Measurements from ENCODE around the gene CDON. TPM values are rescaled to one million over a fixed set of nuclear protein-coding genes. Genes with fewer than 3 reads are reported as not detected.

CDON gene
- polyA plus RNA-seq, 1 of the 3 experiments (the other 2 are of a cell fraction): 3.7 TPM

- Histone ChIP-seq H3K27me3 (ENCODE audit: insufficient read depth) (peaks cover 23% of the 10 kb centered on the region; the same call in 1 of the 2 replicates), H3K4me1 (ENCODE audit: control insufficient read depth in 1 of 2, insufficient read depth in 2 of 2, low read depth in 1 of 2, low read length in 1 of 2) (peaks cover 0 to 17% of the 10 kb centered on the region in 2 experiments; a peak in 1 of 4 replicates), H3K9me3 (no peaks in the 10 kb centered on the region), H3K9me2 (no peaks in the 10 kb centered on the region), H3K4me2 (no peak overlapping the region), H3K36me3 (replicated peaks in 1 of 2; ENCODE audit: control insufficient read depth in 1 of 2, insufficient read depth in 2 of 2, low read length in 1 of 2) (no peaks in the 10 kb centered on the region), H3F3A (replicated peaks; ENCODE audit: insufficient read depth) (no peaks in the 10 kb centered on the region), H3K27ac (ENCODE audit: low read depth in 2 of 2, low read length in 1 of 2) (no peak overlapping the region), H3K4me3 (ENCODE audit: low read depth in 2 of 2, low read length in 1 of 2) (no peak overlapping the region), H4K20me1 (ENCODE audit: insufficient read depth) (no peaks in the 10 kb centered on the region), H3K9ac (no peak overlapping the region), H3K79me2 (ENCODE audit: insufficient read depth) (no peaks in the 10 kb centered on the region), H2AFZ (ENCODE audit: low read depth) (no peak overlapping the region)
- TF ChIP-seq FOSL2 (IDR thresholded peaks at IDR 0.05; ENCODE audit: borderline replicate concordance, low read depth): no peak
- TF ChIP-seq RAD21 (IDR thresholded peaks at IDR 0.05; ENCODE audit: low read length): no peak
- TF ChIP-seq NRF1 (IDR thresholded peaks at IDR 0.05; ENCODE audit: low read depth, low read length): no peak
- TF ChIP-seq RCOR1 (IDR thresholded peaks at IDR 0.05; ENCODE audit: low read length): no peak
- no peak for TF ChIP-seq REST (IDR thresholded peaks at IDR 0.05; ENCODE audit: low read depth, low read length)
- TF ChIP-seq, protein P1, sequence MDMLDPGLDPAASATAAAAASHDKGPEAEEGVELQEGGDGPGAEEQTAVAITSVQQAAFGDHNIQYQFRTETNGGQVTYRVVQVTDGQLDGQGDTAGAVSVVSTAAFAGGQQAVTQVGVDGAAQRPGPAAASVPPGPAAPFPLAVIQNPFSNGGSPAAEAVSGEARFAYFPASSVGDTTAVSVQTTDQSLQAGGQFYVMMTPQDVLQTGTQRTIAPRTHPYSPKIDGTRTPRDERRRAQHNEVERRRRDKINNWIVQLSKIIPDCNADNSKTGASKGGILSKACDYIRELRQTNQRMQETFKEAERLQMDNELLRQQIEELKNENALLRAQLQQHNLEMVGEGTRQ (IDR thresholded peaks at IDR 0.05; ENCODE audit: borderline replicate concordance, low read depth, low read length): no peak
- no peak for TF ChIP-seq MXI1 (IDR thresholded peaks at IDR 0.05; ENCODE audit: low read depth, low read length)
- TF ChIP-seq, protein P2, sequence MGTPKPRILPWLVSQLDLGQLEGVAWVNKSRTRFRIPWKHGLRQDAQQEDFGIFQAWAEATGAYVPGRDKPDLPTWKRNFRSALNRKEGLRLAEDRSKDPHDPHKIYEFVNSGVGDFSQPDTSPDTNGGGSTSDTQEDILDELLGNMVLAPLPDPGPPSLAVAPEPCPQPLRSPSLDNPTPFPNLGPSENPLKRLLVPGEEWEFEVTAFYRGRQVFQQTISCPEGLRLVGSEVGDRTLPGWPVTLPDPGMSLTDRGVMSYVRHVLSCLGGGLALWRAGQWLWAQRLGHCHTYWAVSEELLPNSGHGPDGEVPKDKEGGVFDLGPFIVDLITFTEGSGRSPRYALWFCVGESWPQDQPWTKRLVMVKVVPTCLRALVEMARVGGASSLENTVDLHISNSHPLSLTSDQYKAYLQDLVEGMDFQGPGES (IDR thresholded peaks at IDR 0.05; ENCODE audit: low read depth, low read length): no peak
- no peak for TF ChIP-seq MEF2A (IDR thresholded peaks at IDR 0.05; ENCODE audit: borderline replicate concordance, low read depth)
- no peak for TF ChIP-seq JUND (IDR thresholded peaks at IDR 0.05)
- TF ChIP-seq YY1 (IDR thresholded peaks at IDR 0.05; ENCODE audit: low read depth): no peak
- no peak for TF ChIP-seq RFX5 (IDR thresholded peaks at IDR 0.05; ENCODE audit: low read length)
- no peak for TF ChIP-seq RXRA (IDR thresholded peaks at IDR 0.05; ENCODE audit: borderline replicate concordance, low read depth)
- TF ChIP-seq TCF12 (IDR thresholded peaks at IDR 0.05): no peak
- TF ChIP-seq SMC3 (IDR thresholded peaks at IDR 0.05; ENCODE audit: low read depth, low read length): no peak
- no peak for TF ChIP-seq CTCF (IDR thresholded peaks at IDR 0.05)
- TF ChIP-seq MAX (IDR thresholded peaks at IDR 0.05; ENCODE audit: low read depth): no peak
- no peak for TF ChIP-seq TAF1 (IDR thresholded peaks at IDR 0.05; ENCODE audit: borderline replicate concordance, low read depth, low read length)
- no peak for TF ChIP-seq FOXM1 (IDR thresholded peaks at IDR 0.05; ENCODE audit: low read depth)
- no peak for TF ChIP-seq GATA2 (CRISPR knock-in tag; IDR thresholded peaks at IDR 0.05)
- ChIA-PET CTCF (interaction anchor here (0.5 to 5.3 kb wide), 16 partner anchors 10 to 275 kb away, joined by 3 to 63 read pairs (median 4); partner anchors contain the start of gene CDON), POLR2A (interaction anchor here (0.9 to 1.7 kb wide), 5 partner anchors 132 to 268 kb away, joined by 3 to 5 read pairs (median 4); no protein-coding TSS in a partner anchor)
- WGBS (ENCODE audit: low lambda C conversion rate): 58% methylated on average over 3 of the region's 3 CpGs
- DNase-seq: no peak
Measured at GRCh38 chr11:125925804-125926203, 136.9 kb downstream of the CDON start.
